ENCODE measurements around the gene VPS45. TPM values are rescaled to one million over a fixed set of nuclear protein-coding genes. Genes with fewer than 3 reads are reported as not detected.

Gene VPS45
- total and polyA plus RNA-seq, 2 of the 4 experiments (the other 2 are of a cell fraction) = 32.4 to 33.3 TPM

DNA sequence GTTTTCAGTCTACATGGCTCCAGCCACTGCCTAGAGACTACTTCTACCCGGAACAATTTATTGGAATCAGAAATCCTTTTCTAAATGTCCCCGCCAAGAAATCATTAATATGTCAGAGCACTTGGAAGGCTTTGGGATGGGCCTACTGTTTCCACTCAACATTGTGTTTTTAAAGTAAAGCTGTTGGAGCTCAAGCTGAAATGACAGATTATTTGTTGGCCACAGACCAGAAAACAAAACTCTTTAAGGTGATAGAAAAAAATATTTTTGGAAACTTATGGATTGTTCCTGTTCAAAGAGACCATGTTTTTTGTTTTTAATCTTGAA is 496 bp downstream of the VPS45 start:
- H3K23ac ChIP-seq (ENCODE audit: low read depth, low read length) = peak overlapping the region; percentile 39
- peak overlapping the region; percentile 63 for H3K27ac ChIP-seq (ENCODE audit: insufficient read depth, low read length)
- peak overlapping the region; percentile 71 for H2BK5ac ChIP-seq (ENCODE audit: low read depth, low read length, poor library complexity, severe bottlenecking)
- peak overlapping the region; percentile 86 to 94 for H4K8ac ChIP-seq (ENCODE audit: low read depth in 2 of 2, low read length in 2 of 2)
- H2BK15ac ChIP-seq (ENCODE audit: low read depth, low read length) = no peak overlapping the region
- POLR2A ChIA-PET (ENCODE audit: unreplicated experiment) = no interaction called here
- no peak overlapping the region for H2AK9ac ChIP-seq (replicated peaks; ENCODE audit: low read depth, low read length, poor library complexity)
- no peak for DNase-seq
- BruUV-seq (replicated peaks) = TSS peak; percentile 76
- WGBS, 2 experiments (ENCODE audit: extremely low coverage in 2 of 2, insufficient read length in 1 of 2) = no CpG with 5 or more reads among the region's 2 CpGs
- H2BK120ac ChIP-seq (ENCODE audit: low read depth, low read length) = no peak overlapping the region
- peak overlapping the region; percentile 54; the same call in 1 of the 2 replicates for H3K4ac ChIP-seq (ENCODE audit: low read depth, low read length)
- in situ Hi-C loops (cut with MboI; ENCODE audit: low sequenced_read_pairs) (no loop called here), intact Hi-C loops (cut with micrococcal nuclease) (loop anchor here (5.0 kb wide), 1 partner anchor 106 kb away; no protein-coding TSS in a partner anchor), dilution Hi-C loops (cut with HindIII; ENCODE audit: low sequenced_read_pairs, unreplicated experiment) (no loop called here)
- H3K18ac ChIP-seq (ENCODE audit: low read depth, low read length) = peak overlapping the region; percentile 60; the same call in 1 of the 2 replicates
- 0 out of 2 replicates have a peak overlapping the region, but pooled peaks have one; percentile 0 for H2BK20ac ChIP-seq (ENCODE audit: low read depth, low read length)
- peak overlapping the region; percentile 36; the same call in 1 of the 2 replicates for H4K5ac ChIP-seq (ENCODE audit: low read depth, low read length)
- peaks cover 19 to 40% of the 10 kb centered on the region in 2 experiments for H3K79me1 ChIP-seq (ENCODE audit: low read depth in 1 of 2, low read length in 2 of 2)
- peak overlapping the region; percentile 99 for H2AFZ ChIP-seq (replicated peaks; ENCODE audit: low read length, poor library complexity)
- no peak overlapping the region for H4K91ac ChIP-seq (ENCODE audit: insufficient read depth, low read depth, low read length)
- H2AK5ac ChIP-seq (ENCODE audit: low read depth, low read length) = no peak overlapping the region
- H3K4me2 ChIP-seq (ENCODE audit: low read depth, low read length) = peak overlapping the region; percentile 79
- peak overlapping the region; percentile 81 for H3K9ac ChIP-seq (ENCODE audit: low read depth, low read length)
- peaks cover 2% of the 10 kb centered on the region; the same call in 1 of the 2 replicates for H3K4me1 ChIP-seq (ENCODE audit: control insufficient read depth, insufficient read depth, low read length)
- peaks cover 4% of the 10 kb centered on the region for H3K9me1 ChIP-seq (ENCODE audit: insufficient read depth, low read length)
- peak overlapping the region; percentile 83 for H3K14ac ChIP-seq (replicated peaks; ENCODE audit: low read depth, low read length)
- CTCF ChIA-PET = interaction anchor here (0.7 to 3.2 kb wide), 2 partner anchors 18 to 119 kb away, joined by 4 to 13 read pairs; no protein-coding TSS in a partner anchor
- peak overlapping the region; percentile 86; the same call in 1 of the 2 replicates for H3K56ac ChIP-seq (ENCODE audit: extremely low read depth, insufficient read depth, low read length)
- no peaks in the 10 kb centered on the region for H3K9me3 ChIP-seq (ENCODE audit: control insufficient read depth, insufficient read depth, low read length)
- H4K20me1 ChIP-seq (ENCODE audit: insufficient read depth, low read length) = no peaks in the 10 kb centered on the region
- no peak for ATAC-seq (ENCODE audit: low read depth)
- H3K4me3 ChIP-seq (ENCODE audit: insufficient read depth, low read depth, low read length) = peak overlapping the region; percentile 63
- peaks cover 3% of the 10 kb centered on the region; the same call in 1 of the 2 replicates for H3K36me3 ChIP-seq (ENCODE audit: control insufficient read depth, insufficient read depth, low read length)
- H3K27me3 ChIP-seq (ENCODE audit: control insufficient read depth, insufficient read depth, low read length) = no peaks in the 10 kb centered on the region
- TF ChIP-seq, protein P1, sequence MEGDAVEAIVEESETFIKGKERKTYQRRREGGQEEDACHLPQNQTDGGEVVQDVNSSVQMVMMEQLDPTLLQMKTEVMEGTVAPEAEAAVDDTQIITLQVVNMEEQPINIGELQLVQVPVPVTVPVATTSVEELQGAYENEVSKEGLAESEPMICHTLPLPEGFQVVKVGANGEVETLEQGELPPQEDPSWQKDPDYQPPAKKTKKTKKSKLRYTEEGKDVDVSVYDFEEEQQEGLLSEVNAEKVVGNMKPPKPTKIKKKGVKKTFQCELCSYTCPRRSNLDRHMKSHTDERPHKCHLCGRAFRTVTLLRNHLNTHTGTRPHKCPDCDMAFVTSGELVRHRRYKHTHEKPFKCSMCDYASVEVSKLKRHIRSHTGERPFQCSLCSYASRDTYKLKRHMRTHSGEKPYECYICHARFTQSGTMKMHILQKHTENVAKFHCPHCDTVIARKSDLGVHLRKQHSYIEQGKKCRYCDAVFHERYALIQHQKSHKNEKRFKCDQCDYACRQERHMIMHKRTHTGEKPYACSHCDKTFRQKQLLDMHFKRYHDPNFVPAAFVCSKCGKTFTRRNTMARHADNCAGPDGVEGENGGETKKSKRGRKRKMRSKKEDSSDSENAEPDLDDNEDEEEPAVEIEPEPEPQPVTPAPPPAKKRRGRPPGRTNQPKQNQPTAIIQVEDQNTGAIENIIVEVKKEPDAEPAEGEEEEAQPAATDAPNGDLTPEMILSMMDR (conservative IDR thresholded peaks at IDR 0.05; ENCODE audit: low read depth, low read length) = no peak
- TF ChIP-seq NFE2L2 (IDR thresholded peaks at IDR 0.05; ENCODE audit: low read depth, low read length) = no peak
